HFFc6 (cell line): ENCODE data around the gene ASPSCR1. TPM values are rescaled to one million over a fixed set of nuclear protein-coding genes. Genes with fewer than 3 reads are reported as not detected.

Experiments used
- DNase-seq: peaks from one replicate; pipeline ENCODE4 v3.0.0-alpha.2; 2018
- H3K27ac Mint-ChIP-seq: 2 replicates; pipeline ENCODE4 v1.8.0; 2020; ENCODE audit warnings: mild to moderate bottlenecking, mixed read lengths
- H3K27me3 Mint-ChIP-seq: 2 replicates; pipeline ENCODE4 v1.8.0; 2021; ENCODE audit warnings: mild to moderate bottlenecking, moderate library complexity, mixed read lengths; ENCODE audit not compliant: insufficient read depth
- H3K36me3 Mint-ChIP-seq: 2 replicates; pipeline ENCODE4 v1.8.0; 2021; ENCODE audit warnings: low read depth, mixed read lengths
- H3K4me1 Mint-ChIP-seq: 2 replicates; pipeline ENCODE4 v1.8.0; 2020; ENCODE audit warnings: low read depth, mixed read lengths
- H3K4me3 Mint-ChIP-seq: 2 replicates; pipeline ENCODE4 v1.8.0; 2020; ENCODE audit warnings: mild to moderate bottlenecking, moderate library complexity, mixed read lengths
- H3K9me3 Mint-ChIP-seq: 2 replicates; pipeline ENCODE4 v1.8.0; 2020; ENCODE audit warnings: mild to moderate bottlenecking, mixed read lengths
- total RNA-seq, 6 experiments: library from RNA; stranded (reverse); fragmentation: NEBNext Ultra II Directional; extraction: Animal tissue kit (Norgen Biotek cat#: 25700); gene quantifications; 2 replicates in 1 of 6; 3 replicates in 5 of 6; pipeline ENCODE4 v1.2.3, GENCODE V29; 2021
- TF ChIP-seq, protein P1 (sequence below): fragments of 200-600 bp; sonication (generic); IDR thresholded peaks from 2 replicates; pipeline ENCODE4 v1.5.0; 2021; ENCODE audit warnings: antibody characterized with exemption, mild to moderate bottlenecking

The ASPSCR1 gene
- total RNA-seq, 6 experiments from 2014 or later: 26.6 to 36.8 (median 34.7) TPM

DNA sequence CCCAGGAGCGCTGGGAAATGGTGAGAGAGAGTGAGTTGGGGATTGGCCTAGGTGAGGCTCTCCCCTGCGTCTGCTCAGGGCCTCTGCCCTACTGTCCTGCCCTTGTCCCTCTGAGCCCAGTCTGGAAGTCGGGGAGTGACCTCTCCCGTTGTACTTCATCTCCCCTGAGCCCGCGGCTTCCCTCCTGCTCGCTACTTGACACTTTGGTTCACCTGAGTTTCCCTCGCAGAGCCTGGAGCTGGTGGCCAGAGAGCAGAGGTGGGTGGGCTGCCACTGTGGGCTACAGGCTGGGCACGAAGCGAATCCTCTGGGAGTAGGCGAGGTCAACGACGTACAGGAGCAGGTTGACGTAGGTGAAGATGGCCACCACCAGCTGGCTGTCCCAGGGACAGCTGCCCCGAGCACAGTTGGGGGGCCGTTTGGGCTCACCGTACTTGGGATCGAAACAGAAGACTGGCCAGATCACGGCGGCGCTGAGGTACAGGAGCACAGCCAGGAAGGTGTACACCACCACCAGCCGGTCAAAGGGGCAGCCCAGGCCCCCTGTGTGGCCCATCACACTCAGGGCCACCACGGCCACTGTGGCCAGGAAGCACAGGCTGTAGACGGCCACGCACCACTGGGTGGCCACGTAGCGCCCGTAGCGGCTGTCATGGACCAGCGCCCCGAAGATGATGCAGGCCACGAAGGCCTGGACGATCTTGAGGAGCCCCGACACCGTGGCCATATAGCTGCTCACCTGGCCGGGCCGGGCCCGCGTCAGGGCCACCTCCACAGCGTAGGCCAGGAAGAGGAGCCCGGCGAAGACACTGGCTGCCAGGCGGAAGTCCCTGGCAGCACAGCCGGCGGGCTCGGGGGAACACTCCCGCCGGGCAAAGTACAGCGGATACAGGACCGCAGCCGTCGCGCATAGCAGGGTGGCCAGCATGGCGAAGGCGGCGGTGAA lies 36.6 kb upstream of the ASPSCR1 start:
- no peaks in the 10 kb centered on the region for H3K36me3 Mint-ChIP-seq
- H3K4me3 Mint-ChIP-seq: no peak overlapping the region
- H3K27ac Mint-ChIP-seq: no peak overlapping the region
- DNase-seq: no peak
- TF ChIP-seq, protein P1, sequence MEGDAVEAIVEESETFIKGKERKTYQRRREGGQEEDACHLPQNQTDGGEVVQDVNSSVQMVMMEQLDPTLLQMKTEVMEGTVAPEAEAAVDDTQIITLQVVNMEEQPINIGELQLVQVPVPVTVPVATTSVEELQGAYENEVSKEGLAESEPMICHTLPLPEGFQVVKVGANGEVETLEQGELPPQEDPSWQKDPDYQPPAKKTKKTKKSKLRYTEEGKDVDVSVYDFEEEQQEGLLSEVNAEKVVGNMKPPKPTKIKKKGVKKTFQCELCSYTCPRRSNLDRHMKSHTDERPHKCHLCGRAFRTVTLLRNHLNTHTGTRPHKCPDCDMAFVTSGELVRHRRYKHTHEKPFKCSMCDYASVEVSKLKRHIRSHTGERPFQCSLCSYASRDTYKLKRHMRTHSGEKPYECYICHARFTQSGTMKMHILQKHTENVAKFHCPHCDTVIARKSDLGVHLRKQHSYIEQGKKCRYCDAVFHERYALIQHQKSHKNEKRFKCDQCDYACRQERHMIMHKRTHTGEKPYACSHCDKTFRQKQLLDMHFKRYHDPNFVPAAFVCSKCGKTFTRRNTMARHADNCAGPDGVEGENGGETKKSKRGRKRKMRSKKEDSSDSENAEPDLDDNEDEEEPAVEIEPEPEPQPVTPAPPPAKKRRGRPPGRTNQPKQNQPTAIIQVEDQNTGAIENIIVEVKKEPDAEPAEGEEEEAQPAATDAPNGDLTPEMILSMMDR: no peak
- H3K27me3 Mint-ChIP-seq: peaks cover 13% of the 10 kb centered on the region
- no peaks in the 10 kb centered on the region for H3K9me3 Mint-ChIP-seq
- peaks cover 10% of the 10 kb centered on the region for H3K4me1 Mint-ChIP-seq

DNA sequence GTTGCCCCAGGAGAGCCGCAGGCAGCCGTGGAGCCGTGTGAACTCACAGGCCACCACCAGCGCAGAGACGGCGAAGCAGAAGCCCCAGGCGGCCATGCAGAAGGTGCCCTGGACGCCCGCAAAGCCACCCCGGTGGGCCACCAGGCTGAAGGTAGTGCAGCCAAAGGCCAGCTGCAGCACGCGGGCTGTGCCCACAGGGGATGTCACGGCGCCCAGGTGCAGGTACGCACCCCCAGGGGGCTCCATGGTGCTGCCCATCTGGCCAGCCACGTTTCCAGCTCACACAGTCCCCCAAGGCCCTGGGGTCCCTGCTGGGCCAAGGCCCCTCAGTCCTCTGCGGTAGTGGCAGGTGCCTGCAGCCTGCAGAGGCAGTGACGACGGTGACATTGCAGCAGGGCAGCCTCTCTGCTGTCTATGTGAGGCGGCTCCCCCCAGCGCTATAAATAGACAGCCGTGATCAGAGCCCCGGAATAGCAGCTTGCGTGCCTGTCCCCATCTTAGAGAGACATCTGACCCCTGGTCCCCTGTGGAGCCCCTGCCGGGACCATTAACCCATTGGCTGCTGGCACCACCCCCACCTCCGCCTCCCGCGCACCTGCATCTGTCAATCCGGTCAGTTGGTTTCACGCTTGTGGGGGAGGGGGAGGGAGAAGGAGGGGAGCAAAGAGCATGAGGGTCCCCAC lies 35.8 kb upstream of the ASPSCR1 start:
- H3K36me3 Mint-ChIP-seq: no peaks in the 10 kb centered on the region
- H3K27me3 Mint-ChIP-seq: peaks cover 16% of the 10 kb centered on the region
- DNase-seq: no peak
- TF ChIP-seq, protein P1: no peak
- H3K9me3 Mint-ChIP-seq: no peaks in the 10 kb centered on the region
- H3K27ac Mint-ChIP-seq: no peak overlapping the region
- peaks cover 6% of the 10 kb centered on the region for H3K4me1 Mint-ChIP-seq
- H3K4me3 Mint-ChIP-seq: no peak overlapping the region

DNA sequence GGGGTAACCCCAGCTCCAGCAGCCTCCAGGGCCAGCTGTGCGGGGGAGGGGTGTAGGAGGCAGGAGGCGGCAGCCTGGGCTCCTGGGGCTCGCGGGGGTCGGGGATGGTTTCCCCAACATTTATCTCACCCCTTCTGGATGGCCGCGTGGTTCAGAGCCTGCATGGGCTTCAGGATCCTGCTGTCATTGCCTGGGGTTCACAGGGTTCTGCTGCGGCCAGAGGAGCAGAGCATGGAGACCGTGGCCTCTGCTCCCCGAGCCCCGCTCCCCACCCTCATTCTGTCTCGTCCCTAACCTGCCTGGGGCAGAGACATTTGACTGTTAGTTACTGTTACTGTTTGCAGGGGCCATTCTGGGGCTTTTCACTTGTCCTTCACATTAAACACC lies 35.3 kb upstream of the ASPSCR1 start:
- H3K4me3 Mint-ChIP-seq: no peak overlapping the region
- TF ChIP-seq, protein P1: no peak
- no peak overlapping the region for H3K27ac Mint-ChIP-seq
- H3K9me3 Mint-ChIP-seq: no peaks in the 10 kb centered on the region
- peaks cover 16% of the 10 kb centered on the region for H3K27me3 Mint-ChIP-seq
- no peak for DNase-seq
- H3K36me3 Mint-ChIP-seq: no peaks in the 10 kb centered on the region
- peaks cover 6% of the 10 kb centered on the region for H3K4me1 Mint-ChIP-seq

DNA sequence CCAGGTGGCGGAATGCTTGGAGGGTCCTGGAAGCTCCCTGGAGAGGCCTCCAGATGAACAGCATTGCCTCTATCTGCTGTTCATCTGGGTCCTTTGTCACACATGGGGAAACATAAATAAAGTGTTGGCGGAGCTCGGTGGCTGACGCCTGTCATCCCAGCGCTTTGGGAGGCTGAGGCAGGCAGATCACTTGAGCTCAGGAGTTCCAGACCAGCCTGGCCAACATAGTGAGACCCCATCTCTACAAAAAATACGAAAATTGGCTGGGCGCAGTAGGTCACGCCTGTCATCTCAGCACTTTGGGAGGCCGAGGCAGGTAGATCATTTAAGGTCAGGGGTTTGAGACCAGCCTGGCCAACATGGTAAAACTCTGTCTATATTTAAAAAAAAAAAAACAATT lies 32.6 kb upstream of the ASPSCR1 start:
- Mint-ChIP-seq H3K36me3 (no peaks in the 10 kb centered on the region), H3K27ac (no peak overlapping the region), H3K9me3 (no peaks in the 10 kb centered on the region), H3K27me3 (peaks cover 18% of the 10 kb centered on the region), H3K4me3 (no peak overlapping the region), H3K4me1 (no peaks in the 10 kb centered on the region)
- TF ChIP-seq, protein P1: no peak
- DNase-seq: no peak

DNA sequence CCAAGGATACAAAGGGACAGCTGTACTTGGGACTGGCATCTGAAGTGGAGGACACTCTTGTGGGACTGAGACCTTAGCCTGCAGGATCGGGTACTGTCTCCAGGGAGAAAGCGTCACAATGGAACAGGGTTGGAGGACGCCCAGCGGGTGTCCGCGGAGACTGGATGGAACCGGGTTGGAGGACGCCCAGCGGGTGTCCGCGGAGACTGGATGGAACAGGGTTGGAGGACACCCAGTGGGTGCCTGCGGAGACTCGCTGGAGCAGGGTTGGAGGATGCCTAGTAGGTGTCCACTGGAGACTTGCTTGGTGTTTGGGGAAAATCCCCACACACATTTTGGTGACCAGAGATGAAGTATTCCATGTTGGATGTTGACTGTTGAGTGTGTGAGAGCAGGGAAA lies 30.2 kb upstream of the ASPSCR1 start, which contains the start of gene MYADML2:
TSS of gene MYADML2 (minus strand) at position 45 of the 400 bp plus-strand sequence. CDS start 5,492 bp downstream, outside the sequence.
- Mint-ChIP-seq H3K4me3 (no peak within 1 kb of the TSS), H3K9me3 (no peaks in the 10 kb centered on the region), H3K27me3 (peaks cover 21% of the 10 kb centered on the region), H3K36me3 (no peaks in the 10 kb centered on the region), H3K27ac (no peak within 1 kb of the TSS), H3K4me1 (no peaks in the 10 kb centered on the region)
- TF ChIP-seq, protein P1: no peak
- no peak for DNase-seq
